SK-N-SH (cell line): ENCODE results near the gene MAP3K1. TPM values are rescaled to one million over a fixed set of nuclear protein-coding genes. Genes with fewer than 3 reads are reported as not detected.

Experiments
- CTCF ChIA-PET: fragments of 300-600, 350-600 bp; formaldehyde crosslinking; extraction: SDS; loops from one replicate; lab custom pipeline; 2021; lab: Yijun Ruan, JAX
- POLR2A ChIA-PET: fragments of 350-600 bp; sonication (Branson Sonifier 250); formaldehyde crosslinking; extraction: SDS; loops from one replicate; lab custom pipeline; 2020; ENCODE audit warnings: antibody characterized with exemption, inconsistent platforms; lab: Yijun Ruan, JAX
- DNase-seq: peaks from one replicate; pipeline ENCODE4 v3.0.0; 2012
- H2AFZ ChIP-seq: fragments of 200-600 bp; sonication (generic); 2 replicates; pipeline ENCODE4 v1.8.1; 2016; ENCODE audit warnings: antibody characterized with exemption, mild to moderate bottlenecking, low read depth
- H3F3A ChIP-seq: fragments of 200-600 bp; sonication (generic); replicated peaks from 2 replicates; pipeline ENCODE3; 2016; ENCODE audit warnings: antibody characterized with exemption, mild to moderate bottlenecking; ENCODE audit not compliant: insufficient read depth
- H3K27ac ChIP-seq, 2 experiments: fragments of 200-500 bp in 1 of 2; fragments of 200-600 bp in 1 of 2; sonication (Bioruptor generic) in 1 of 2; sonication (generic), shearing (Covaris generic) in 1 of 2; 2 replicates each; pipeline versions ENCODE4 v1.5.1 to v1.6.1; 2014 to 2016; ENCODE audit warnings: low read depth in 2 of 2, inconsistent platforms in 1 of 2, low read length in 1 of 2, mild to moderate bottlenecking in 1 of 2, mixed read lengths in 1 of 2
- H3K27me3 ChIP-seq: fragments of 200-600 bp; sonication (generic), shearing (Covaris generic); 2 replicates; pipeline ENCODE4 v1.6.1; 2016; ENCODE audit warnings: mixed run types; ENCODE audit not compliant: insufficient read depth
- H3K36me3 ChIP-seq, 2 experiments: fragments of 200-500 bp in 1 of 2; fragments of 200-600 bp in 1 of 2; sonication (Bioruptor generic) in 1 of 2; sonication (generic) in 1 of 2; replicated peaks in 1 of 2; 2 replicates each; pipeline versions ENCODE3 to v1.5.1; 2014 to 2016; ENCODE audit warnings: low read length in 1 of 2, mild to moderate bottlenecking in 1 of 2; ENCODE audit not compliant: insufficient read depth in 2 of 2, control insufficient read depth in 1 of 2
- H3K4me1 ChIP-seq, 2 experiments: fragments of 200-500 bp in 1 of 2; fragments of 200-600 bp in 1 of 2; sonication (Bioruptor generic) in 1 of 2; sonication (generic), shearing (Covaris generic) in 1 of 2; 2 replicates each; pipeline versions ENCODE4 v1.5.1 to v1.6.1; 2014 to 2016; ENCODE audit warnings: low read depth in 1 of 2, low read length in 1 of 2, mixed run types in 1 of 2; ENCODE audit not compliant: insufficient read depth in 2 of 2, control insufficient read depth in 1 of 2
- H3K4me2 ChIP-seq: fragments of 200-600 bp; sonication (generic), shearing (Covaris generic); 2 replicates; pipeline ENCODE4 v1.6.1; 2017; ENCODE audit warnings: mixed run types
- H3K4me3 ChIP-seq, 2 experiments: fragments of 200-500 bp in 1 of 2; fragments of 200-600 bp in 1 of 2; sonication (Bioruptor generic) in 1 of 2; sonication (generic), shearing (Covaris generic) in 1 of 2; 2 replicates each; pipeline versions ENCODE4 v1.5.1 to v1.8.1; 2014 to 2016; ENCODE audit warnings: low read depth in 2 of 2, inconsistent platforms in 1 of 2, low read length in 1 of 2, mild to moderate bottlenecking in 1 of 2, mixed read lengths in 1 of 2, moderate library complexity in 1 of 2
- H3K79me2 ChIP-seq: fragments of 200-600 bp; sonication (generic); 2 replicates; pipeline ENCODE4 v1.8.1; 2017; ENCODE audit warnings: mild to moderate bottlenecking; ENCODE audit not compliant: insufficient read depth
- H3K9ac ChIP-seq: fragments of 200-600 bp; sonication (generic); 2 replicates; pipeline ENCODE4 v1.6.1; 2017; ENCODE audit warnings: mixed run types
- H3K9me2 ChIP-seq: fragments of 200-600 bp; sonication (generic); 2 replicates; pipeline ENCODE4 v1.6.1; 2017; ENCODE audit warnings: mixed run types
- H3K9me3 ChIP-seq: fragments of 200-600 bp; sonication (generic); 2 replicates; pipeline ENCODE4 v1.6.1; 2017; ENCODE audit warnings: mixed run types, mild to moderate bottlenecking, moderate library complexity
- H4K20me1 ChIP-seq: fragments of 200-600 bp; sonication (generic); 2 replicates; pipeline ENCODE4 v1.6.1; 2017; ENCODE audit warnings: mild to moderate bottlenecking, mixed run types; ENCODE audit not compliant: insufficient read depth
- ELF1 ChIP-seq: IDR thresholded peaks from 2 replicates; pipeline ENCODE4 v1.4.0; 2012
- EP300 ChIP-seq, 2 experiments: IDR thresholded peaks; 2 replicates each; pipeline versions ENCODE4 v1.4.0 to v1.6.1; 2012; ENCODE audit warnings: borderline replicate concordance in 1 of 2, low read depth in 1 of 2, low read length in 1 of 2
- EZH2phosphoT487 ChIP-seq: fragments of 200-600 bp; sonication (generic); IDR thresholded peaks from 2 replicates; pipeline ENCODE4 v1.6.1; 2017; ENCODE audit warnings: low read depth, mixed run types, mild to moderate bottlenecking, antibody characterized with exemption, moderate library complexity, borderline replicate concordance
- FOSL2 ChIP-seq: IDR thresholded peaks from 2 replicates; pipeline ENCODE4 v1.4.0; 2012; ENCODE audit warnings: low read depth, mild to moderate bottlenecking, moderate library complexity, borderline replicate concordance
- FOXM1 ChIP-seq: IDR thresholded peaks from 2 replicates; pipeline ENCODE4 v1.4.0; 2012; ENCODE audit warnings: low read depth, mild to moderate bottlenecking
- NRF1 ChIP-seq: IDR thresholded peaks from 2 replicates; pipeline ENCODE4 v1.6.1; 2012; ENCODE audit warnings: low read depth, mild to moderate bottlenecking, low read length
- RXRA ChIP-seq: IDR thresholded peaks from 2 replicates; pipeline ENCODE4 v1.4.0; 2012; ENCODE audit warnings: low read depth, mild to moderate bottlenecking, borderline replicate concordance
- SIN3A ChIP-seq: IDR thresholded peaks from 2 replicates; pipeline ENCODE4 v1.6.1; 2012; ENCODE audit warnings: low read depth, mild to moderate bottlenecking, low read length, moderate library complexity, borderline replicate concordance
- SMC3 ChIP-seq: IDR thresholded peaks from 2 replicates; pipeline ENCODE4 v1.6.1; 2012; ENCODE audit warnings: low read depth, low read length, improper control_type of control experiment
- TCF12 ChIP-seq: IDR thresholded peaks from 2 replicates; pipeline ENCODE4 v1.4.0; 2012
- TEAD4 ChIP-seq: IDR thresholded peaks from 2 replicates; pipeline ENCODE4 v1.4.0; 2012; ENCODE audit warnings: mild to moderate bottlenecking, borderline replicate concordance; ENCODE audit not compliant: insufficient read depth
- YY1 ChIP-seq: IDR thresholded peaks from 2 replicates; pipeline ENCODE4 v1.4.0; 2012; ENCODE audit warnings: low read depth, mild to moderate bottlenecking
- WGBS: methylation state at CpG from one replicate; pipeline ENCODE4 v1.1.6; 2017; ENCODE audit warnings: low lambda C conversion rate; 5-methylcytosine and 5-hydroxymethylcytosine counted together
- polyA plus RNA-seq, 3 experiments: library from polyadenylated mRNA; depleted of rRNA; stranded (reverse); fragments of >200 nt; gene quantifications; 2 replicates each; pipeline ENCODE4 v1.2.3, GENCODE V29; 2012
- TF ChIP-seq, protein P1 (sequence below): fragments of 200-600 bp; sonication (generic); IDR thresholded peaks from 2 replicates; pipeline ENCODE4 v1.6.1; 2017; ENCODE audit warnings: antibody characterized with exemption, mild to moderate bottlenecking, moderate library complexity
- TF ChIP-seq, protein P2 (sequence below): fragments of 150-350 bp; IDR thresholded peaks from 2 replicates; pipeline ENCODE4 v1.6.1; 2016; ENCODE audit warnings: mild to moderate bottlenecking, low read depth, low read length
- TF ChIP-seq, protein P3 (sequence below): IDR thresholded peaks from 2 replicates; pipeline ENCODE4 v1.6.1; 2012; ENCODE audit warnings: mild to moderate bottlenecking, low read depth, low read length, moderate library complexity
- TF ChIP-seq, protein P4 (sequence below): IDR thresholded peaks from 2 replicates; pipeline ENCODE4 v1.4.0; 2012; ENCODE audit warnings: low read depth

Gene MAP3K1
- polyA plus RNA-seq, 1 of the 3 experiments (the other 2 are of a cell fraction): 2.2 TPM

DNA sequence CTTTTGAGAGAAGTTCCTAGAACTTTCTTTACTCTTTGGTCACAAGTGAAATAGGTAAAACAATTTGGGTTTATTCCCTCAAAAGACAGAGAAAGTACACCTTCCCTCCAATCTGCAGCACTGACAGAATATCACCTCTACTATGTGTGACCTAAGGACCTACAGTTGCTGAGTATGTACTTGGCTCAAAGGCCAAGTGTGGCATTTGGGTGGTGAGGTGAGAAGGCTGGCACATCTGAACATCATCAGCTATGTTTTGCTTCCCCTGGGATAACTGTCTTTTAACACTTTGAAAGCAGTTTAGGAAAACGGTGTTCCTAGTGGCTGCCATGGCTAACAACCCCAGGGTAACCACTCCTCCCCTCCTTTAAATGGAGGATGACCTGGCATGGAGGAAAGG lies 119.0 kb downstream of the MAP3K1 start (continued):
- TF ChIP-seq EZH2phosphoT487: no peak
- TF ChIP-seq NRF1: no peak
- TF ChIP-seq SMC3: no peak
- TF ChIP-seq TEAD4: no peak
- TF ChIP-seq, protein P1, sequence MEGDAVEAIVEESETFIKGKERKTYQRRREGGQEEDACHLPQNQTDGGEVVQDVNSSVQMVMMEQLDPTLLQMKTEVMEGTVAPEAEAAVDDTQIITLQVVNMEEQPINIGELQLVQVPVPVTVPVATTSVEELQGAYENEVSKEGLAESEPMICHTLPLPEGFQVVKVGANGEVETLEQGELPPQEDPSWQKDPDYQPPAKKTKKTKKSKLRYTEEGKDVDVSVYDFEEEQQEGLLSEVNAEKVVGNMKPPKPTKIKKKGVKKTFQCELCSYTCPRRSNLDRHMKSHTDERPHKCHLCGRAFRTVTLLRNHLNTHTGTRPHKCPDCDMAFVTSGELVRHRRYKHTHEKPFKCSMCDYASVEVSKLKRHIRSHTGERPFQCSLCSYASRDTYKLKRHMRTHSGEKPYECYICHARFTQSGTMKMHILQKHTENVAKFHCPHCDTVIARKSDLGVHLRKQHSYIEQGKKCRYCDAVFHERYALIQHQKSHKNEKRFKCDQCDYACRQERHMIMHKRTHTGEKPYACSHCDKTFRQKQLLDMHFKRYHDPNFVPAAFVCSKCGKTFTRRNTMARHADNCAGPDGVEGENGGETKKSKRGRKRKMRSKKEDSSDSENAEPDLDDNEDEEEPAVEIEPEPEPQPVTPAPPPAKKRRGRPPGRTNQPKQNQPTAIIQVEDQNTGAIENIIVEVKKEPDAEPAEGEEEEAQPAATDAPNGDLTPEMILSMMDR: no peak

DNA sequence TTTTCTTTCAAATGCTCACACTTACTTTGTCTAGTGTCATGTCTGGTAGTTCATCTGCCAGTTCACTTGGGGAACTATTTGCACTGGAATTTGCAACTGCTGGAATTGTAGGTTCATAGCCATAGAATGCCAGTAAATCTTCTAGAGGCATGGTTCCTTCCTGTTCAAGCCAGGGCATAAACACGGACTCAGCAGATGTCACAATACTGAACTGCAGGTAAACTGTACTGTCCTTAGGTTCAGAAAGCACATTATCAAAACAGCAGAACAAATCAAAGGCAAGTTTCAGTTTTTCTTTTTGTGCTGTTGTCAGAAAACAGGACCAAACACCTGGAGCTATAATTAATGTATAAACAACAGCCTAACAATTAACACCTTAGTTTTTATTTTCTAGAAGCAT lies 123.5 kb downstream of the MAP3K1 start:
- DNase-seq: no peak
- Histone ChIP-seq H3K4me2 (no peak overlapping the region), H3K36me3 (peaks cover 79 to 82% of the 10 kb centered on the region in 2 experiments), H3K4me3 (no peak overlapping the region), H3K79me2 (no peaks in the 10 kb centered on the region), H3K9ac (no peak overlapping the region), H3K27me3 (no peaks in the 10 kb centered on the region), H3K4me1 (no peaks in the 10 kb centered on the region; a peak in 1 of 4 replicates), H4K20me1 (peaks cover 10% of the 10 kb centered on the region), H3F3A (peaks cover 4% of the 10 kb centered on the region), H3K9me3 (no peaks in the 10 kb centered on the region), H2AFZ (no peak overlapping the region), H3K9me2 (no peaks in the 10 kb centered on the region), H3K27ac (no peak overlapping the region)
- 78% methylated on average over 1 of the region's 1 CpG for WGBS
- TF ChIP-seq FOSL2: no peak
- TF ChIP-seq, protein P2, sequence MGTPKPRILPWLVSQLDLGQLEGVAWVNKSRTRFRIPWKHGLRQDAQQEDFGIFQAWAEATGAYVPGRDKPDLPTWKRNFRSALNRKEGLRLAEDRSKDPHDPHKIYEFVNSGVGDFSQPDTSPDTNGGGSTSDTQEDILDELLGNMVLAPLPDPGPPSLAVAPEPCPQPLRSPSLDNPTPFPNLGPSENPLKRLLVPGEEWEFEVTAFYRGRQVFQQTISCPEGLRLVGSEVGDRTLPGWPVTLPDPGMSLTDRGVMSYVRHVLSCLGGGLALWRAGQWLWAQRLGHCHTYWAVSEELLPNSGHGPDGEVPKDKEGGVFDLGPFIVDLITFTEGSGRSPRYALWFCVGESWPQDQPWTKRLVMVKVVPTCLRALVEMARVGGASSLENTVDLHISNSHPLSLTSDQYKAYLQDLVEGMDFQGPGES: no peak
- no peak for TF ChIP-seq RXRA
- TF ChIP-seq EZH2phosphoT487: no peak
- TF ChIP-seq FOXM1: no peak
- TF ChIP-seq TCF12: no peak
- TF ChIP-seq YY1: no peak
- TF ChIP-seq, protein P3, sequence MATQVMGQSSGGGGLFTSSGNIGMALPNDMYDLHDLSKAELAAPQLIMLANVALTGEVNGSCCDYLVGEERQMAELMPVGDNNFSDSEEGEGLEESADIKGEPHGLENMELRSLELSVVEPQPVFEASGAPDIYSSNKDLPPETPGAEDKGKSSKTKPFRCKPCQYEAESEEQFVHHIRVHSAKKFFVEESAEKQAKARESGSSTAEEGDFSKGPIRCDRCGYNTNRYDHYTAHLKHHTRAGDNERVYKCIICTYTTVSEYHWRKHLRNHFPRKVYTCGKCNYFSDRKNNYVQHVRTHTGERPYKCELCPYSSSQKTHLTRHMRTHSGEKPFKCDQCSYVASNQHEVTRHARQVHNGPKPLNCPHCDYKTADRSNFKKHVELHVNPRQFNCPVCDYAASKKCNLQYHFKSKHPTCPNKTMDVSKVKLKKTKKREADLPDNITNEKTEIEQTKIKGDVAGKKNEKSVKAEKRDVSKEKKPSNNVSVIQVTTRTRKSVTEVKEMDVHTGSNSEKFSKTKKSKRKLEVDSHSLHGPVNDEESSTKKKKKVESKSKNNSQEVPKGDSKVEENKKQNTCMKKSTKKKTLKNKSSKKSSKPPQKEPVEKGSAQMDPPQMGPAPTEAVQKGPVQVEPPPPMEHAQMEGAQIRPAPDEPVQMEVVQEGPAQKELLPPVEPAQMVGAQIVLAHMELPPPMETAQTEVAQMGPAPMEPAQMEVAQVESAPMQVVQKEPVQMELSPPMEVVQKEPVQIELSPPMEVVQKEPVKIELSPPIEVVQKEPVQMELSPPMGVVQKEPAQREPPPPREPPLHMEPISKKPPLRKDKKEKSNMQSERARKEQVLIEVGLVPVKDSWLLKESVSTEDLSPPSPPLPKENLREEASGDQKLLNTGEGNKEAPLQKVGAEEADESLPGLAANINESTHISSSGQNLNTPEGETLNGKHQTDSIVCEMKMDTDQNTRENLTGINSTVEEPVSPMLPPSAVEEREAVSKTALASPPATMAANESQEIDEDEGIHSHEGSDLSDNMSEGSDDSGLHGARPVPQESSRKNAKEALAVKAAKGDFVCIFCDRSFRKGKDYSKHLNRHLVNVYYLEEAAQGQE: no peak
- no peak for TF ChIP-seq TEAD4
- no peak for TF ChIP-seq EP300 (IDR thresholded peaks at IDR 0.05; ENCODE audit: borderline replicate concordance in 1 of 2, low read depth in 1 of 2, low read length in 1 of 2)
- TF ChIP-seq, protein P4, sequence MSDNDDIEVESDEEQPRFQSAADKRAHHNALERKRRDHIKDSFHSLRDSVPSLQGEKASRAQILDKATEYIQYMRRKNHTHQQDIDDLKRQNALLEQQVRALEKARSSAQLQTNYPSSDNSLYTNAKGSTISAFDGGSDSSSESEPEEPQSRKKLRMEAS: no peak
- no peak for TF ChIP-seq NRF1
- no peak for TF ChIP-seq SIN3A
- TF ChIP-seq ELF1: no peak
- ChIA-PET POLR2A (interaction anchor here (0.8 kb wide), 1 partner anchor 24 kb away, joined by 3 read pairs; no protein-coding TSS in a partner anchor), CTCF (no interaction called here)
